NCI-H1417 treated with DMSO at 0.1 percent for 48 hours (cell line): ENCODE results near the gene CCL13.
"Not testable (repeated sequence)": the region's sequence is repeated elsewhere in the genome, so short reads cannot be mapped to it uniquely, and the experiment has no call there.

Experiments used
- DNase-seq: peaks from one replicate; lab custom pipeline; 2025; lab: John Stamatoyannopoulos, UW

The CCL13 gene

DNA sequence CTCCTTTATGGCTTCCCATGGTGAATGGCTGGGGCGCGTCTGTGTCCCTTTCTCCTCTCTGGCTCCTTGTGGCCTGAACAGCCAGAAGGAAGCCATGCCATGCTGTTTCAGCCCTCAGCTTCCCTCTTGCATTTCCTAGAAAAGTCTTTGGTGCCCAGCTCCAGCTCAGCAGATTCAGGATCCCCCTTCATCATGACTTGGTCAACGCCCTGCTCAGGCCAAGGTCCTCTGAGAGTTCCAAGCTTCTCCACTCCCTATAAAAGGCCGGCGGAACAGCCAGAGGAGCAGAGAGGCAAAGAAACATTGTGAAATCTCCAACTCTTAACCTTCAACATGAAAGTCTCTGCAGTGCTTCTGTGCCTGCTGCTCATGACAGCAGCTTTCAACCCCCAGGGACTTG is at the start of gene CCL13:
Gene CCL13, plus strand, starts transcription at position 287 of the 400 bp plus-strand sequence. Its CDS starts 47 bp downstream, at position 334.
- no peak for DNase-seq

DNA sequence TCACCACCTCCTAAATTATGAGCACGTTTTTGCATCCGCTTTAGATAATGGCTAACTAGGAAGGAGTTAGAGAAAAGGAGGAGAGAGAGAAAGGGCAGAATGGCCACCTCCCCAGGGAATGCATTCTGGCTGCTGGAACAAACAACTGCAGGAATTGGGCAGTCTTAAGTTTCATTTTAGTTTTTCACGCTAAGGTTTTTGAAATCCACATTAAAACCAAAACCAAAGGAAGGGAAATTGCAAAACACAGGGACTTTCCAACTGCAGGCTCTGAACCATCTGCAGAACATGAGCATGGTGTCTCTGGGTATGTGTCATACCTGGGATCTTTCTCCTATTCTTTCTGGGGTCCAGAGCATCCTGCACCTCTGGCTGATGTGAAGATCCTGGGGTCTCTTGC is 49.2 kb upstream of the CCL13 start:
- DNase-seq: no peak

DNA sequence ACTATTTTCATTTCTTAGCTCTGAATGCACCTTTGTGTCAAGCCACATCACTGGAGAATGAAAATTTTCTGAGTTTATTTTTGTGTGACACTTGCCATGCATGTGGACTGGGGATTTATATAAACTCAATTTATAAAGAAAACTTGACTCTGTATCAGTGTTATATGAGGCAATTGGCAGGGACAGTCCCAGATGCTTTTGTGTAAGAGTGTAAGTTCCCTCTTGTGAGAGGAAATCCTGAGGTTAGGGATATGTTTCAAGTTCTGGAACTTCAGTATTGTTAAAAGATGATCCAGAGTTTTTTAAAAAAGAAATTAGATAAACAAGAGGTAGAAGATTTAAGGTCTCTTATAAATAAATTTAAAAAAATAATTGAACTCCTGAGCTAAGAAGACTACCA is 47.9 kb upstream of the CCL13 start:
- no peak for DNase-seq

DNA sequence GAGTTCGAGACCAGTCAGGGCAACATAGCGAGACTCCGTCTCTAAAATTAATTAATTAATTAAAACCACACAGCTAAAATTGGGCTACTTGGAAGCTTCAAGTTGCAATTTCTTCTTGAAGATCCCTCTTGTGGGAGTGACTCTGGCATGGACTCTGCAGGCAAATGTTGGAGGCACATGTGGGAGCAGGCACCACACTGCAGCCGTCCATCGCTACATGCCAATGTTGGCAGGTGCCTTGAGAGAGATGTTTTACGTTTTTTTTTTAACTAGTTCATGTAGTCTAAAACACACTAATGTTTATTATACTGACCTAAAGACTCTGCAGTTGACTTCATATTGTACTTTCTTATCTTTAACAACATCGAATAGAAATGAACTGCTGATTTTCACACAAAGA is 45.0 kb upstream of the CCL13 start:
- no peak for DNase-seq

DNA sequence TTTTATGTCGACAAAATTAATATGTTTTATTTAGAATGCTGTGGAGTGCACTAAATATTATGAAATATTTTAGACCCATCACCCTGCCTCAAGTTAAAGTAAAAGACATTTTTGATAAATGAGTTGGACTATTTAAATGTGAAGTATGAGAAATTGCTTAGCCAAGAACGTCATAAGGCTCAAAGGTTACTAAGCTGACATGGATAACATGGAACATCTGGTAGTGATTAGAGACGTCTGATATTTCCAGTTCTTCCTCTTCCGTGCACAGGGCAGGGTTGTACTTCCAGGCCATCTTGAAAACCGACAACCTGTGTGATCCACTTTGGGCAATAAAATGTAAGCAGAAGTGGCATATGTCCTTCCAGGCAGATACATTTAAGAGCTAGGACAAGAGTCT is 44.2 kb upstream of the CCL13 start:
- DNase-seq: no peak

DNA sequence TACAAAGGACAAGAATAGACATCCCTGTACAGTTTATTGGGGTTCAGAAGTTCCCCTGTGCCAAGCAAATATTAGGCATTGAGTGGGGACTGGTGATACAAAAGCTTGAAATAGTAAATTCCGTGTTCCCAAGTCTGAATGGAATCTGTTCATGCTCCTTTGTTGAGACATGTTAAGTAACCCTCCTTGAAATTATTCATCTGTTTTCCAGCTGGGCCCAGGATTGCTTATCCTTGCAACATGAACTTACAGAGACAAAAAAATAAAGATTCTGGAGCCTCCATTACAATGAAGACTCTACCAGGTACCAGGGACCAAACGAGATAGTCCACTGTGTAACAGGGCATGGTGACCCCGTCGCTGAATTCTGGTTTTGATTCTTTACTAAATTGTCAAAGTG is 43.1 kb upstream of the CCL13 start:
- DNase-seq: no peak

DNA sequence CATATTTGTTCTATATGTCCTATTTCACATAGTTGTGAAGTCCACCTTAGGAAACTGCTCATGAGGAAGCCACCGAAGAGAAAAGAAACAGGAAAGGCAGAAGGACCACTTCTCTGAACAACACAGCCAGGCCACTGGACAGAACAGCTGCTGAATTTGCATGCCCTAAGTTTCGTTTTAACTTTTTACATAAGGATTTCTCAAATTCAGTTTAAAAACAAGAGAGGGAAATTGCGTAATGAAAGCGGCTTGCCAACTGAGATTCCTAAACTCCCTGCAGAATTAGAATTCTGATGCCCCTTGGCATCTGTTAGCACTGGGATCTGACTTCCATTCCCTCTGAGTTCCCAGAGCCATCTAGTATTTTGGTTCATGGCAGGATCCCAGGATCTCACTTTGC is 42.0 kb upstream of the CCL13 start:
- no peak for DNase-seq

DNA sequence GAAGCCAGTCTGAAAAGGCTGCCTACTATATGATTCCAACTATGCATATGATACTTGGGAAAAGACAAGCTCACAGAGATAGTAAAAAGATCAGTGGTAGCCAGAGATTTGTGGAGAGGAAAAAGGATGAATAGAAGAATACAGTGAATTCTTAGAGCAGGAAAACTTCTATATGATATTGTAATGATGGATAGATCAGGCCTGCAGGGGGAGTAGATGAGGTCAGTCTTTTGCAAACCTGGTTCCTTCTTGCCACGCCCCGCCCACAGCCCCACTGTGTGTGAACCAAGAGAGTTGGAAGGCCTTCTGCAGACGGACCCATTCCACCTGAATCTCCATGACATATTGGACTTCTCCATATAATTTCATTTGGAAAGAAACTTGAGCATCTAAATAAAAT is 37.8 kb upstream of the CCL13 start:
- no peak for DNase-seq

DNA sequence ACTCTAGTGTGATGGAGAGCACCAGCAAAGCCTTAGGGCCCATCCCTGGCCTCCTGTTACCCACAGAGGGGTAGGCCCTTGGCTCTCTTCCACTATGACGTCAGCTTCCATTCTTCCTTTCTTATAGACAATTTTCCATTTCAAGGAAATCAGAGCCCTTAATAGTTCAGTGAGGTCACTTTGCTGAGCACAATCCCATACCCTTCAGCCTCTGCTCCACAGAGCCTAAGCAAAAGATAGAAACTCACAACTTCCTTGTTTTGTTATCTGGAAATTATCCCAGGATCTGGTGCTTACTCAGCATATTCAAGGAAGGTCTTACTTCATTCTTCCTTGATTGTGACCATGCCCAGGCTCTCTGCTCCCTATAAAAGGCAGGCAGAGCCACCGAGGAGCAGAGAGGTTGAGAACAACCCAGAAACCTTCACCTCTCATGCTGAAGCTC is 37.2 kb upstream of the CCL13 start, which contains the start of gene CCL8:
Gene CCL8, plus strand, starts transcription at position 397 of the 445 bp plus-strand sequence. CDS start 67 bp downstream, outside the sequence.
- DNase-seq: no peak

DNA sequence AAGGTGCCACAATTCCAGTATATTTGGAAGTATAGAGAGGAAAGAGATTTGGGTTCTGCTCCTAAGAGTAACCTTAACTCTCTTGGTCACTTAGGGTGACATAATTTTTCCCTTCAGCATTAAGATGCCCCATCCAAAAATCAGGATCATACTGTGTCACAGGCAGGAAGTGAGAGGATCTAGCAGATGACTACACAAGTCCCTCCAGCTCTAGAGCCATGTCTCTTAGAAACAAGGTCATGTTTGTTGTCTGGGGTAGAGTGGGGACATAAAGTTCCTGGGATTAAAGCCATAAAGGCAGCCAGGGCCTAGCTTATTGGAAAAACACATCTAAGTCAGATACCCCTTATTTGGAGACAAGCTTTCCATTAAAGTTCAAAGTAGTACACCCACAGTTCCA is 34.3 kb upstream of the CCL13 start:
- no peak for DNase-seq

DNA sequence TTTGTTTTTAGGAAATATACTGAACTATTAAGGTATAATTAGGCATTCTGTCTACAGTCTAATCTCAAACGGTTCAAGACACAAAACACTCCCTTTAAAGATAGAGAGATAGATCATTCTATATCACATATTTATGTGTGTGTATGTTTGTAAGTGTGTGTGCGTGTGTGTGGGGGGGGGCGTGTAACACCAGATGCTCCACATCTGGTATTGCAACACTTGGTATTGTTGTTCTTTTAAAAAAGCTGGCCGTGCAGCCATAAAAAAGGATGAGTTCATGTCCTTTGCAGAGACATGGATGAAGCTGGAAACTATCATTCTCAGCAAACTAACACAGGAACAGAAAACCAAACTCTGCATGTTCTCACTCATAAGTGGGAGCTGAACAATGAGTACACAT is 28.7 kb upstream of the CCL13 start:
- DNase-seq: not testable (repeated sequence)

DNA sequence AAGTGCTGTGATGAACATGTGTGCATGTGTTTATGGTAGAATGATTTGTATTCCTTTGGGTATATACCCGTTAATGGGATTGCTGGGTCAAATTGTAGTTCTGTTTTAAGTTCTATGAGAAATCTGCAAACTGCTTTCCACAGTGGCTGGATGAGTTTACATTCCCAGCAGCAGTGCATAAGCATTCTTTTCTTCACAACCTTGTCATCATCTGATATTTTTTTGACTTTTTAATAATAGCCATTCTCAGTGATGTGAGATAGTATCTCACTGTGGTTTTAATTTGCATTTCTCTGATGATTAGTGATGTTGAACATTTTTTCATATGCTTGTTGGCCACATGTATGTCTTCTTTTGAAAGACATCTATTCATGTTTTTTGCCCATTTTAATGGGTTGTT is 18.6 kb upstream of the CCL13 start:
- DNase-seq: no peak

DNA sequence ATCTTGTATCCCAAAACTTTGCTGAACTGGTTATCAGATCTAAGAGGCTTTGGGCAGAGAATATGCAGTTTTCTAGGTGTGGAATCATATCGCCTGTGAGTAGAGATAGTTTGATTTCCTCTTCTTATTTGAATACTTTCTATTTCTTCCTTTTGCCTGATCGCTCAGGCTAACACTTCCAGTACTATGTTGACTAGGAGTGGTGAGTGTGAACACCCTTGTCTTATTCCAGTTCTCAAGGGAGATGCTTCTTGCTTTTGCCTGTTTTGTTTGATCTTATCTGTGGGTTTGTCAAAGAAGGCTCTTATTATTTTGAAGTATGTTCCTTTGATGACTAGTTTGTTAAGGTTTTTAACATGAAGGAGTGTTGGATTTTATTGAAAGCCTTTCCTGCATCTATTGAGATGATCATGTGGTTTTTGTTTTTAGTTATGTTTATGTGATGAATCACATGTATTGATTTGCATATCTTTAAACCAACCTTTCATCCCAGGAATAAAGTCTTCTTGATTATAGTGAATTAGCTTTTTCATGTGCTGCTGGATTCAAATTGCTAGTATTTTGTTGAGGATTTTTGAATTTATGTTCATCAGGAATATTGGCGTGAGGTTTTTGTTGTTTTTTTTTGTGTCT is 17.0 kb upstream of the CCL13 start:
- DNase-seq: no peak

DNA sequence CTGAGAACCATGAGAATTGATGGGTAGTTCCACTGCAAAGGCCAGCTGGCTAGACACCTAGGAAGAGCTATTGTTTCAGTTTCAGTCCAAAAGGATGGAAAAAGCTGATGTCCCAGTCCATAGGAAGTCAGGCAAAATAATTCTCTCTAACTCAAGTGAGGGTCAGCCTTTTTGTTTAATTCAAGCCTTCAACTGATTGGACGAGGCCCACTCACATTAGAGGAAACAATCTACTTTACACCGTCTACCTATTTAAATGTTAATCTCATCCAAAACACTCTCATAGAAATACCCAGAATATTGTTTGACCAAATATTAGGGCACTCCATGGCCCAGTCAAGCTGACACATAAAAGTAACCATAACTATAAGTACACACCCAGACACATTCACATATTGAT is 14.4 kb upstream of the CCL13 start:
- no peak for DNase-seq

DNA sequence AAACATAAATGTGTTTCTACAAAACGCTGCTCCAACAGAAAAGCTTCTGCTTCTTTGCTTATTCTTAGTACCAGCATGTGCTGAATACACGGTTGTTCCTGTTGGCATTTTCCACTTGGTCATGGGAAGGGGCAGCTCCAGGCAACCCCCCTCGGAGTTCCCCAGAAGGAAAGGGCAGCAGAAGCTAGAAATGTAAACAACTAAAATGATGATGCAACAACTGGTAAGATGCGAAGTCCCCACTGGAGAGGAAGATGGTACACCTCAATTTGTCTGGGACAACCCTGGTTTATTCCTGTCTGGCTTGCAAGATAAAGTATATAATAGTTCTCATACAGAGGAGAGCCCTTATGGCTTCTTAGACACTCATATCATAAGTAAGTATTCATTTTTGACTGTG is 9.2 kb upstream of the CCL13 start:
- no peak for DNase-seq

DNA sequence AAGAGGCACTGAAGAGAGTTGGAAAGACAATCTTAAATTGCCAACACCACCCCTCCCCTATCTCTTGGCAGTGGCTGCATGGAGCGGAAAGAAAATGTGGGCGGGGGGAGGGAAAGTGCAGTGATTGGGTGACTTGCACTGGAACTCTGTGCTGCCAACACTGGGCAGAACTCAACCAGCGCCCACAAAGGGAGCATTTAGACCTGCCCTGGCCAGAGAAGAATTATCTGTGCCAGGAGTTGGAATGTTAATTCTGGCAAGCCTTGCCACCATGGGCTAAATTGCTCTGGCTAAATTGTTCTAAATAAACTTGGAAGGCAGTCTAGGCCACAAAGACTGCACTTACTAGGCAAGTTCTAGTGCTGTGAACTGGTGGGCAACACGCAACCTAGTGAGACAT is 6.5 kb upstream of the CCL13 start:
- no peak for DNase-seq

DNA sequence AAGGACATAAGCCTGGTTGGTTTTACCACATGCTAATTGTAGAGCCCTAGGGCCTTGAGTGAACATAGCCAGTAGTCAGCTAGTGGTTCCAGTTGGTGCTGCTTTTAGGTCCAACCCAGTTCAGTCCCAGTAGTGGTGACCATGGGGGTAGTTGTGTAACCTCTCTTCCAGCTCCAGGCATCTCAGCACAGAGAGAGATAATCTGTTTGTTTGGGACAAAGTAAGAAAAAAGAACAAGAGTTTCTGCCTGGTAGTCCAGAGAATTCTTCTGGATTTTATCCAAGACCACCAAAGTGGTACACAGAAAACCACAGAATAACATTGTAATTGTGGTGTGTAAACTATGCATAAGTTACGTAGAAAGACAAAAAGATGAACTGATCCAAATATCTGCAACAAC is 5.2 kb upstream of the CCL13 start:
- no peak for DNase-seq

DNA sequence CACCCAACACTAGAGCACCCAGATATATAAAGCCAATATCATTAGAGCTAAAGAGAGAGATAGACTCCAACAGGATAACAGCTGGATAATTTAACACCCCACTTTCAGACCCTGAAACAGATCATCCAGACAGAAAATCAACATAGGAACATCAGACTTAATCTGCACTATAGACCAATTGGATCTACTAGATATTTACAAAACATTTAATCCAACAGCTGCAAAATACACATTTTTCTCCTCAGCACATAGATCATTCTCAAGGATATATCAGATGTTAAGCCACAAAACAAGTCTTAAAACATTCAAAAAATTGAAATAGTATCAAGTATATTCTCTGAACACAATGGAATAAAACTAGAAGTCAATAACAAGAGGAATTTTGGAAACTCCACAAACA is 4.1 kb upstream of the CCL13 start:
- DNase-seq: no peak

DNA sequence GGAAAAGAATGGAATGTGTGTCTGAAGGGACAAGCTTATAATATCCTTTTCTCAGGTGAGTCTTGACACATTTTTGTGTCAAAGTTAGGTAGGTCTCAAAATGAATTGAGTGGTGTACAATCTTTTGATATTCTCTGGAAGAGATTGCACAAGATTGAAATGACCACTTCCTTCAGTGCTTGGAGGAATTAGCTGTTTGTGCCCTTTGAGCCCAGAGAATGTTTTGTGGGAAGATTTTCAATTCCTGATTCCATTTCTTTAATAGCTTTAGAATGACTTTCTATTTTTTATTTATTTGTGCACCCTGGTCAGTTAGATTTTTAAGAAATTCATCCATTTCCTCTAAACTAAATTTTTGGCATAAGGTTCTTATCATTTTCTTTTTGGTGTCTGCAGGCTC is 1.6 kb upstream of the CCL13 start:
- DNase-seq: no peak

DNA sequence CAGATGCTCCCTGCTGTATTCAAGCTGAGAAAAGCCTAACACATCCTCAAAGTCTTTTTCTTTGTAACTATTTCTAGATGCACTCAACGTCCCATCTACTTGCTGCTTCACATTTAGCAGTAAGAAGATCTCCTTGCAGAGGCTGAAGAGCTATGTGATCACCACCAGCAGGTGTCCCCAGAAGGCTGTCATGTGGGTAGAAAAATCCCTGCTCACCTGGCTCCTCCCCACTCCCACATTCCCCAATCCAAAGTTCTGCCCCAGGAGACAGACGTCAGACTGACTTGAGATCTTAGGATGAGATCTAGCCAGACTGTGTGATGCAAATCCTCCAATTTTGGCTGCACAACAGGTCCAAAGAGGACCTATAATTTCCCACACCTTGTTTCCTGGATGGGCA is 1.1 kb downstream of the CCL13 start:
- DNase-seq: no peak

DNA sequence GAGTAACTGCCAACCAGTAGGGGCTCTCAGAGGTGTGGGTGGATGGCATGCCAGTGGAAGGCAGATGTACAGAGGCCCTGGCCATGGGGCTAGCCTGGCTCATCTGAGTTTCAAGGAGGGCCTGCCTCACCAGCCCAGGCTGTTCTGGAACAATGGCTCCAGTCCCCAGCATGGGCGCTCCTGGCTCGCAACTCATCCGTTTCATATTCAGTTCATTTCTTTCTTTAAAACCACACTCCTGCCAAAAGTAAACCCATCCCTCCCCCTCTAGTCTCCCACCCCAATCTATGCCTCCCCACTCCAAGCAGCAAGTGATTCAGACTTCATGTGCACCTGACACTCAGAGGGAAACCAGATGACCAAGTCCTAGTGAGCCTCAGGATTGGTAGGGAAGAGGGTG is 2.4 kb downstream of the CCL13 start:
- DNase-seq: no peak

DNA sequence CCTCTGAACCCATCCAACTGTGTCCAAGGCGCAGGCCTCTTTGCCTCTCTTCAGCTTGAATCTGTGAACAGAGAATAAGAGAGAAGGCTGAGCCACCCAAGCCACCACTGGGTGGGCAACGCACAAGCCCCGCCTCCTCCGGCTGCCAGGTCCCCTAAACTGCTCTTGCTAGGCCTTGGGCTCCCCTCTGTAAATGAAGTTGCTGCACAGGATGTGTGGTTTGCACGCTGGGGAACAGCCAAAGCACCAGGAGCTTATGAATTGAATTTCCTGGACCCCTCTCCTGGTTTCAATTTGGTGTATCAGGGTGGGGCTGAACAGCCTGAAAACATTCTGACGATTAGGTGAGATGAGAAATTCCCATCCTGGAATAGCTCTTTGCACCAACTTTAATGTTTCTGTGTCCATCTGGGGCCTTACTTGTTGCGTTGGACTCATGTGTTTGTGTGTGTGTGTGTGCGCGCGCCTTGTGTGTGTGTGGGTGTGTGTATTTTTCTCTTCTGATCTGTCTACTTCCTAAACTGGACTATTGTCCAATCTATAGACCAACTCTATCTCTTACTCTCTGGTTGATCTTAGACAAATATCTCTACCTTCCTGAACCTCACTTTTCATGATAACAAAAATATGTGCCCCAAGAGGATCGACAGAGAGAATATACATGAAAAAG is 4.5 kb downstream of the CCL13 start:
- no peak for DNase-seq

DNA sequence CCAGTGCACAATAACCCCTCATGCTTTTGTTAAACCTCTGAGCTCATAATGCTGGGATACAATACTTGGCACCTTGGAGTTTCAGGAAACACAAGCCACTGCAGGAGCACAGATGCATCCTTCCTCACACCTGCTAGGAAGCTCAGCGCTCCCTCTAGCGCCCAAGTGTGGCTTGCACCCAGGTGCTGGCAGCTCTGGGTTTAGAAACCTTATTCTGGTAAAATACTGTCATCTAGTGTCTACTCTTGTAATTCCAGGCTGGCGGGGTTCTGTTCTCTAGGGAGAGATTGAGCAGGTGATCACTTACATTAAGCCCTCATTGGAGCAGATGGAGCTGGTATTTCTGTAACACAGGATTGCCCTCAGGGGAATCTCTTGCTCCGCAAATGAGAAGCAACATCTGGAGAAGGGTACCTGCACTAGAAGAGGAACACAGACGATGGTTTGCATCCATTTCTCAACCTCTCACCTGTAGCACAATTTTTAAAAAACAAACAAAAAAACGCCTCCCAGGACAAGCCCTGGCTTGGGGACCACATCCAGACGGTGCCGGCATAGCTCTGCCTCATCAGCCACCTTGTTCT is 5.3 kb downstream of the CCL13 start:
- peak; percentile 60 for DNase-seq
